Activated naive CD8-positive, alpha-beta T cell treated with anti-CD3 and anti-CD28 coated beads for 36 hours (primary cell): ENCODE results near the gene CPZ. TPM values are rescaled to one million over a fixed set of nuclear protein-coding genes. Genes with fewer than 3 reads are reported as not detected.
"Not testable (repeated sequence)": the region's sequence is repeated elsewhere in the genome, so short reads cannot be mapped to it uniquely, and the experiment has no call there.

ENCODE experiments used
- DNase-seq: peaks from one replicate; pipeline ENCODE4 v3.0.0; 2021
- H3K27ac Mint-ChIP-seq: one replicate; pipeline ENCODE4 v1.8.0; 2022; ENCODE audit warnings: mild to moderate bottlenecking, moderate library complexity, mixed read lengths
- H3K27me3 Mint-ChIP-seq: one replicate; pipeline ENCODE4 v1.8.0; 2022; ENCODE audit warnings: mild to moderate bottlenecking, mixed read lengths
- H3K36me3 Mint-ChIP-seq: one replicate; pipeline ENCODE4 v1.8.0; 2021; ENCODE audit warnings: mild to moderate bottlenecking, mixed read lengths
- H3K4me1 Mint-ChIP-seq: one replicate; pipeline ENCODE4 v1.8.0; 2021; ENCODE audit warnings: mixed read lengths
- H3K4me3 Mint-ChIP-seq: one replicate; pipeline ENCODE4 v1.8.0; 2022; ENCODE audit warnings: mild to moderate bottlenecking, moderate library complexity, mixed read lengths
- H3K9me3 Mint-ChIP-seq: one replicate; pipeline ENCODE4 v1.8.0; 2022; ENCODE audit warnings: mixed read lengths
- total RNA-seq, 2 experiments: library from RNA; stranded (reverse); gene quantifications; one replicate each; pipeline ENCODE4 v1.2.3, GENCODE V29; 2021

The CPZ gene
- total RNA-seq, 2 experiments from 2014 or later, result not detected

DNA sequence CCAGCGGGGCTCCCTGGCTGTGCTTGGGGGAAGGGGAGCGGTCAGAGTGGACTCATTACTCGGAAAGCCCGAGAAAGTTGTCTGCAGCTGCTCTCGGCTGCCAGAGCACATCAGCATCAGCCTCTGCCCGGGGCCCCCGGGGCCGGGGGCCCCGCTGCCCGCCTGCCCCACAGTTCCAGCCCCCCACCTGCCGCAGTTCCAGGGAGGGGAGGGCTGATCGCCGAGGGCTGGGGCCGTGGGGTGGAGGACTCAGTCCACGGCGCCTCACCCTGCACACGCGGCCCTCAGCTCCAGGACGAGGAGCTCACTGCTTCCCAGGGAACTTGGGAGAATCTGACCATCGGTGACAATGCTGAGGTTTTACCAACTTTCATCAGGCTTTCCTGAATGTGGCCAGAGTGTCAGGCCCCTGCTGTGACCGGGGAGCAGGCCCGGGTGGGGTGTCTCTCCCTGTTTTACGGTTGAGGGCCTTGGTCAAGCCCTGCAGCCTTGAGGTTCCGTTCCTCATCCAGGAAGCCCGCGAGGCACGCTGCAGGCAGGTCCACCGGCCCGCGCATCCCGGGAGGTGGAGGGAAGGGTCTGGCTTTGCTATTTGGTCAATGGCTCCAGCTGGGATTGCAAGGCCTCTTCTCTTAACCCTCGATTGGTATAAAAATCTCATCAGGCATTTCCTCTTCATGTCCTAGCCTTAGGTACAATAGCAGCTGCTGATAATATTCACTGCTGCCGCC is 57.2 kb downstream of the CPZ start:
- no peak for DNase-seq
- H3K36me3 Mint-ChIP-seq, result no peaks in the 10 kb centered on the region

DNA sequence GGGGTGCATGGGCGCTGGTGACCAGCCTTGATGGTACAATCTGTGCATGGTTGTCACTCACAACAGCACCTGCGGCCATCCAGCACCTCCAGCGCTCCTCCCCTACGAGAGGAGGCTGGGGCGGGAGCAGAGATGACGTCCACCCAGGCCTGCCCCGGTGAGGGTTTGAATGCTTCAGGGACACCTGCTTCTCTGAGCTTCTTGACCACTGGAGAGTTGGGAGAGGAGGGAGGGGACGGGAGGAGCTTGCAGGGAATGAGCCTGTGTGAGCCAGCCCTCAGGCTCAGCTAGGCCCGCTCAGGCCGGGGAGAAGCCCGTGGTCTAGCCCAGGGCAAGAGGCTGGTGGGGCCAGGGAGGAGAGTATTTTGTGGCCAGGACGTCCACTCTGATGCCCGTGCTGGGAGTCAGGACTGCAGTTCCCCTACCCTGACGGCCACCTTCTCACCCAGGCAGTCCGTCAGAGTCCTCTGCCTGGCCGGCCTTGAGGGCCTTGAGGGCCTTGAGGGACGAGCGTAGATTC is 59.2 kb downstream of the CPZ start:
- DNase-seq, result no peak
- no peaks in the 10 kb centered on the region for H3K27me3 Mint-ChIP-seq
- H3K4me3 Mint-ChIP-seq, result no peak overlapping the region
- no peaks in the 10 kb centered on the region for H3K4me1 Mint-ChIP-seq
- H3K27ac Mint-ChIP-seq, result no peak overlapping the region
- H3K36me3 Mint-ChIP-seq, result no peaks in the 10 kb centered on the region
- H3K9me3 Mint-ChIP-seq, result peaks cover 5% of the 10 kb centered on the region

More for the DNA sequence above, 57.2 kb downstream of the CPZ start:
- Mint-ChIP-seq H3K27me3 (no peaks in the 10 kb centered on the region), H3K27ac (no peak overlapping the region), H3K4me3 (no peak overlapping the region), H3K9me3 (peaks cover 5% of the 10 kb centered on the region), H3K4me1 (no peaks in the 10 kb centered on the region)

DNA sequence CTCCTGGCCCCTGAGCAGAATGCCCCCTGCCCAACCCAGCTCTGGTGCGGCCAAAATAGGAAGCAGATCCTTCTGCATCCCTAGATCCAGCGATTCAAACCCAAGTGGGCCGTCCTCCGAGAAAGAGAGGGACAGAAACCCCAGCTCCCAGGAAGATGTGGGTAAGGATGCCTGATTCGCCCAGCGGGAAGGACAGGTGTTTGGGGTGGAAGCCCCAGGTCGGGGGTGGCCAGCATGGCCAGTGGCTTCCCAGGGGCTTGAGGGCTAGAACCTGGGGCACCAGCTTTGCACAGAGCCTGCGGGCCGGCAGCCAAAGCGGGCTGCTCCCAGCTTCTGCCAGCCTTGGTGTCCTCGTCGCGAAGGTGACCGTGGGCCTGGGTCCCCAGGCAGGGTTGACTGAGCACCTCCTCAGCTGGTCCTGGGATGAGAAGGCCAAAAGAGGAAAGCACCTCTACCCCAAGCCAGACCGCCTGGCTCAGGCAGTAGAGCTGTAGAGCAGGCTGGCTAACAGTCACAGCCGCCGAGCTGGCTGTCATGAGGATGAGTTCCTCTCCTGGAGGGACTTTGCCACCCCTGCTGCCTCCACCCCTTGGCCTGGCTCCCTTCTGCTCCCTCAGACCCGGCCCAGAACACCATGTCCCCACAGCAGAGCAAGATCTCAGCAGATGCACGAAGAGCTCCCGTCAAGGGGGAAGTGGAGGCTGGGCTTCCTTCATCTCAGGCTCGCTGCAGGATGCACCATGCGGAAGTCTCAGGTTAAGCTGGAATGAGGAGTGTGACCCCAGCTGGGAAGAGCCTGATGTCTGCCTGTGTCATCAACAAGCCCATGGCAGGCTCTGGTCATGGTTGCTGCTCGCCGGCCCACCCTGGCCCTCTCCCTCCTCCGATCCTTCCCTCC is 59.9 kb downstream of the CPZ start:
- H3K27ac Mint-ChIP-seq, result no peak overlapping the region
- H3K36me3 Mint-ChIP-seq, result no peaks in the 10 kb centered on the region
- peaks cover 5% of the 10 kb centered on the region for H3K9me3 Mint-ChIP-seq
- H3K4me3 Mint-ChIP-seq, result no peak overlapping the region
- no peaks in the 10 kb centered on the region for H3K4me1 Mint-ChIP-seq
- no peaks in the 10 kb centered on the region for H3K27me3 Mint-ChIP-seq
- no peak for DNase-seq

DNA sequence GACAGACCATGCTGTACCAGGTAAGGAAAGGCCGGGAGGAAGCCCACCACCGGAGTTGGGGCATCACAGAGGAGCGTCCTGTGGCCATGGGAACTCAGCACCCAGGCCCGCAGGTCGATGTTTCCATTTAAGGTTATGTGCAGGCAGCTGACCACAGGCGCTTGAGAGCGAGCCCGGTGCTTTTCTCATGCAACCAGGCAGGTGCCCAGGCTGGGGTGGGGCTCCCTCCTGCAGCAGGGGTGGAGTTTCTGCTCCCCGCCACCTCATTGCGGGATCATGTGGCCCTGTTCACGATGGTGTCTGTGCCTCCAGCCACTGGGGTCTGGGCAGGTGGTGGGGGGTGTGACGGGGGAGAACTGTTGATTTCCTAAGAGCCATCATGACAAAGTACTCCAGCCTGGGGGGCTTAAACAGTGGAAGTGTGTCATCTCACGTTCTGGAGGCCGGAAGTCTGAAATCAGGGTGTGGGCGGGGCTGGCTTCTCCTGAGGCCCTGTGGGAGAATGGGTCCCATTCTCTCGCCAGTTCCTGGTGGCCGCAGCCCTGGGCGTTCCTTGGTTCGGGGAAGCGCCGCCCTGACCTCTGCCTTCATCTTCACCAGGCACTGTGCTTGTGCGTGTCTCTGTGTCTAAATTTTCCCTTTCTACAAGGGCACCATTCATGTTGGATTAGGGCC is 60.9 kb downstream of the CPZ start:
- Mint-ChIP-seq H3K9me3 (peaks cover 5% of the 10 kb centered on the region), H3K36me3 (no peaks in the 10 kb centered on the region), H3K27ac (no peak overlapping the region), H3K4me1 (no peaks in the 10 kb centered on the region), H3K27me3 (no peaks in the 10 kb centered on the region), H3K4me3 (no peak overlapping the region)
- DNase-seq, result no peak

DNA sequence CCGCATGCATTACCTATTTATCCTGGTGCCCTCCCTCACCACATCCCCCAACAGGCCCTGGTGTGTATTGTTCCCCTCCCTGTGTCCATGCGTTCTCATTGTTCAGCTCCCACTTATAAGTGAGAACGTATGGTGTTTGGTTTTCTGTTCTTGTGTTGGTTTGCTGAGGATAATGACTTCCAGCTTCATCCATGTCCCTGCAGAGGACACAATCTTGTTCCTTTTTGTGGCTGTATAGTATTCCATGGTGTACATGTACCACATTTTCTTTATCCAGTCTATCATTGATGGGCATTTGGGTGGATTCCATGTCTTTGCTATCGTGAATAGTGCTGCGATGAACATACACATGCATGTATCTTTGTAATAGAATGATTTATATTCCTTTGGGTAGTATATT is 61.6 kb downstream of the CPZ start:
- H3K4me1 Mint-ChIP-seq, H3K27me3 Mint-ChIP-seq, H3K9me3 Mint-ChIP-seq, H3K36me3 Mint-ChIP-seq, H3K4me3 Mint-ChIP-seq, H3K27ac Mint-ChIP-seq, DNase-seq: not testable (repeated sequence)

DNA sequence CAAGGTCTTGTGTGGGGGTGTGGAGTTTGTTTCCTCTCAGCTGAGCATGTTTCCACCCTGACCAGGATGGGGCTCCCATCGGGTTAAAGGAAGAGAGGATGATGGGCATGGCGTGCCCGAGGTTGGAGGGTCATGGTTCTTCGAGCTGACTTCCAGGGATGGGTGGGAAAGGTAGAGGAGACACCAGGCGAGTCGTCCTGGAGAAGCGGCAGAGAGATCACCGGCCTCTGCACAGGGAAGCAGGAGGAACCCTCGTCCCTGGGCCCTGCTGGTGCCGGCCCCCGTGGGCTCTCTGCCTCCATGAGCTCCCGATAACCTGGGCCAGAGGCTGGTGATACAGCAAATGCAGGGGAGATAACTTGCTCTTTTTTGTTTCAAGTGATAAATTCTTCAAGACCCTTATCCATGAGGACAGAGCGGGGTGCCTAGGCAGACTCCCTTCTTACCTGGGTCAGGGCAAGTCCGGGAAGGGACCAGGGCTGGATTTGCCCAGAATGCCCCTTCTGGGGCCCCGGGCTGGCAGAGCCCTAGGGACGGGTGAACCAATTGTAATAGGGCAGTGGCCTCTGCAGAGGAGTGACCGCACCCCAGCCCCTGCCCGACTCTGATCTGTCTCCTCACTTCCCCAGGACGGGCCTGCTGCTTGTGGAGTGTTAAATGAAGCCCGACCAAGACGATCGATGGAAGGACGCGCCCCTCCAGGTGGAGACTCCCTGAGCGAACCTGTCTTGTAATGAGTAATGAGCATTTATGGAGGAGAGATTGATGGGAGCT is 63.0 kb downstream of the CPZ start:
- peaks cover under 1% of the 10 kb centered on the region for H3K27me3 Mint-ChIP-seq
- H3K9me3 Mint-ChIP-seq, result peaks cover 5% of the 10 kb centered on the region
- no peaks in the 10 kb centered on the region for H3K4me1 Mint-ChIP-seq
- H3K36me3 Mint-ChIP-seq, result no peaks in the 10 kb centered on the region
- H3K27ac Mint-ChIP-seq, result no peak overlapping the region
- no peak overlapping the region for H3K4me3 Mint-ChIP-seq
- DNase-seq, result no peak

DNA sequence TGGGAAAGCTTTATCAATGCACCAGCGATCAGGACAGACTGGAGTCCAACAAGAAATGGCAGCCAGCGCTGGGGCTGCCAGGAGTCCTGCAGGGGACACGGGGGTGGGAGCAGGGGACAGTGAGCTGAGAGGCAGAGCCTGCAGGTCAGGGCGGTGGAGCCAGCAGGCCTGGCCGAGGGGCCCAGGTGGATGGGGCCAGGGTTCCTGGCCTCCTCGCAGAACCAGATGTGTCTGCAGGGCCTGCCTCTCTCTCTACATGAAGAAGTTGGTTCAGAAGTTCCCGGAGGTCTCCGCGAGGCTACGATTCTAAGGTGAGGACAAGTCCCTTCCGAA is 63.6 kb downstream of the CPZ start:
- DNase-seq, result no peak
- peaks cover 4% of the 10 kb centered on the region for H3K27me3 Mint-ChIP-seq
- H3K27ac Mint-ChIP-seq, result no peak overlapping the region
- no peaks in the 10 kb centered on the region for H3K4me1 Mint-ChIP-seq
- no peak overlapping the region for H3K4me3 Mint-ChIP-seq
- peaks cover 5% of the 10 kb centered on the region for H3K9me3 Mint-ChIP-seq
- H3K36me3 Mint-ChIP-seq, result no peaks in the 10 kb centered on the region

DNA sequence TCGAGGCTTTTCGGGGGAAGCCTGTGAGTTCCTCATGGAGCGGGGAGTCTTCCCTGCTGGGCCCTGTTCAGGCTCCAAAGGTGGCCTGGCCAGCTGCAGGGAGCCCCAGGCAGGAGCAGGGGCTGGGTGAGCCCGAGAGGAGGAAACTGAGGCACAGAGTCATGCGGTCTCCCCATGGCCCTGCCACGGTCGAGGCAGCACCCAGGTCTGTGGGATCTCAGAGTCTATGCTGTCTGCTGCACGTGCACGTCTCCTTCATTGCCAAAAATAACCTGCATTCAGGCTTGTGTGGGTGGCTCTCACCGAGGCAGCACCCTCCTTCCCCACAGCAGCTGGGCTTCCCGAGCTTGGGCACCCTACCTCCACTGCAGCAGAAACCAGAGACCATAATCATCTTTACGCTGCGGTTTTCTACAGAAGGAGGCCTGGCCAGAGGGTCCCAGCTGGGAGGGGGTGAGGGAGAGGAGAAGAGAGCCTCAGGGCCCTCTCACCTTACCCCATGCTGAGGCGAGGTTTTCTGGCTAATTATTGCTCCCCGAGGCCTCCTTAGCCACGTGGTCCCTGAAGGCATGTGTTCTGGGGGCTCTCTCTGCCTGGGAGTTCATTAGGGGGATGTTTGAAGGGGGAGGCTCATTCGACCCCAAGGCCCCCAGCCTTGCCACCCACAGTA is 64.3 kb downstream of the CPZ start:
- Mint-ChIP-seq H3K27ac (no peak overlapping the region), H3K27me3 (peaks cover 4% of the 10 kb centered on the region), H3K36me3 (no peaks in the 10 kb centered on the region), H3K9me3 (peaks cover 5% of the 10 kb centered on the region), H3K4me3 (no peak overlapping the region), H3K4me1 (no peaks in the 10 kb centered on the region)
- DNase-seq, result no peak

DNA sequence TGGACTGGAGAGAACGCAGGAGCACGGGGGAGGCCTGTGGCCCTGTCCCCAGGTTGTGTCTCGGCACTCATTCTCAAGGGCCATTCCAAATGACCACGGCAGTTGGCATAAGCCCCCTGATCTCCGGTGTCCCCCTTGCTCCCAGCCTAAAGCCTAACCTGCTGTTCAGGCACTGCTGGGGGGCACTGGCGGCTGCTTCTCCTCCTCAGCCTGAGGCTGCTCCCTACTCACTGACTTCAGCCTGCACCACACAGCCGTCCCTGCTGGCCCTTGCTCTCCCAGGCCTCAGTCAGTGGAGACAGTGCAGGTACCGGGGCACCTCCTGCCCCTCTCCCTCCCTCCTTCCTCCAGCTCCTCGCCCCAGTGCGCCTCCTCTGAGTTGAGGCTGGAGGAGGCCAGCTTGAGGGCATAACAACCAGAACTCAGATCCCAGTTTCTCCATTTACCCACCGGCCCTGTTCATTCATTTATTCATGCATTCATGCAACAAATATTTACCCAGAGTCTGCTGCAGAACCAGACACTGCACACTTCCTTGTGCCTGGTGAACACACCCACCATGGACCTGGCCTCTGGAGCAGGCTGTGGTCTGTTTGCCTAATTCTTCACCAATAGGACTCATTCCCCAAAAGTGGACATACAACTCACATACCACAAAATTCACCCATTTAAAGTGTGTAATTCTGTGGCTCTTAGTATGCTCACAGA is 65.0 kb downstream of the CPZ start:
- H3K9me3 Mint-ChIP-seq, result peaks cover 5% of the 10 kb centered on the region
- H3K4me3 Mint-ChIP-seq, result no peak overlapping the region
- H3K36me3 Mint-ChIP-seq, result no peaks in the 10 kb centered on the region
- no peak overlapping the region for H3K27ac Mint-ChIP-seq
- no peaks in the 10 kb centered on the region for H3K4me1 Mint-ChIP-seq
- peaks cover 10% of the 10 kb centered on the region for H3K27me3 Mint-ChIP-seq
- no peak for DNase-seq

DNA sequence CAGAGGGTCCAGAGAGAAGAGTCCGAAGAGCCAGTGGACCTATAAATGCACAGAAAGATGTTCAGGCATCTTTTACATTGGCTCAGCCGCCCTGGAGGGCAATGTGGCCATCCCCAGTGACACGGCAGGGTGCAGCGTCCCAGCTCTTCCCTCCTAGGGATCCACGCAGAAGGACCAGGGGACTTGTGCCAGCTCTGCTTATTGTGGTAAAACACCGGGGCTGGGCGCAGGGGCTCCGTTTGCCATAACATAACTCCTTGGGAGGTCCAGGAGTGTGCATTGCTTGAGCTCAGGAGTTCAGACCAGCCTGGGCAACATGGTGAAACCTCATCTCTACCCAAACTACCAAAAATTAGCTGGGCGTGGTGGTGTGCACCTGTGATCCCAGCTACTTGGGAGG is 70.2 kb downstream of the CPZ start:
- no peak for DNase-seq
- Mint-ChIP-seq H3K4me1 (no peaks in the 10 kb centered on the region), H3K27me3 (peaks cover 10% of the 10 kb centered on the region), H3K36me3 (no peaks in the 10 kb centered on the region), H3K27ac (no peak overlapping the region), H3K4me3 (no peak overlapping the region), H3K9me3 (no peaks in the 10 kb centered on the region)

DNA sequence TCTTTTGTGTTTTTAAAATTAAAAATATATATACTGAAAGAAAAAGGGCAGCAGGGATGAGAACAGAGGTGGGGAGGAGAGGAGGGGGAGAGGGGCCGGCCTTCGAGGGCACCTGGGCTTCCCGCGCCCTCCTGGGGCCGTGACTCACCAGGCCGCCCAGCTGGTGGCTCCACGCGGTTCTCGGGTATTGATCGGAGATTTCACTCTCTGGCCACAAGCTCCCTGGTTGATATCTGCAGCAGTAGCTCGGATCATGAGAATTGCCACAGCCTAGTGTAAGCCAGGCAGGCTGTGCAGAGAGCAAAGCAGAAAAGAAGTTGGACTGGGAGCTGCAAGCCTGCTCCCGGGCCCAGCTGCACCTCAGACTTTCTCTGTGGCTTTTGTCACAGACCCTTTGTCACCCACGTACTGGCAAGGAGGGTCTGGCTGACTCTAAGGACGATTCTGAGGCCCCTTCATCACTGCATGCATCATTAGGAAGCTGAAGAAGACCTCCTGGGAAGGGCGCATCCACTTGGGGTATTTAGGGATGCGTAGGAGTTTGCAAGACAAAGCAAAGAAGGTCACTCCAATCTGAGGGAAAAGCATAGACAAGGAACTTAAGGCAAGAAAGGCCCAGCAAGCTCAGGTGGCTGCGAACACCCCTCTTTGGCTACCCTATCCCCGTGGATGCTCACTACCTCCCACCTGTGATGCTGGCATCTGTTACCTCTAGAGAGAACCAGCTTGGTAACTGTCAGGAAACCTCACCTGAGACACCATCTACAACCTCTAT is 71.7 kb downstream of the CPZ start:
- Mint-ChIP-seq H3K36me3 (no peaks in the 10 kb centered on the region), H3K27ac (no peak overlapping the region), H3K27me3 (peaks cover 10% of the 10 kb centered on the region), H3K4me3 (no peak overlapping the region), H3K9me3 (no peaks in the 10 kb centered on the region), H3K4me1 (no peaks in the 10 kb centered on the region)
- no peak for DNase-seq

DNA sequence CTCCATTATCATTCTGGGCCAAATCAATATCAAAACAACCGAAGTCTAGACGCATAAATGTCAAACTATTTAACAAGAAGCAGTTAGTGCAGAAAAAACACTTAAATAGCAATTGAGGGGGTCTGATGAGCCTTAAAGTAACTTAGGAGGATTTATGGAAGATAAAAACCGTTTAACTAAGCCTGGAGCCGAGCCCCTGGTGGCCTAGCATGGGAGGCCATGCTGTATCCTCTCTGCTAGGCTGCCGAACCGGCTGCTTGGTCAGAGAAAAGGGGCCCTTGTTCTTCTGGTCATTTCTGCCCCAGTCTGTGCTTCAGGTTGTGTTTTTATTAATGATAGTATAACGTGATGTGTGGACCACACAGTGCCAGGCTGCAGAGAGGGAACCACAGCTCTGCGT is 72.4 kb downstream of the CPZ start:
- Mint-ChIP-seq H3K27me3 (peaks cover 10% of the 10 kb centered on the region), H3K27ac (no peak overlapping the region), H3K4me3 (no peak overlapping the region), H3K36me3 (no peaks in the 10 kb centered on the region), H3K4me1 (no peaks in the 10 kb centered on the region), H3K9me3 (no peaks in the 10 kb centered on the region)
- no peak for DNase-seq
